ENCODE measurements around the gene ARL2.

DNA sequence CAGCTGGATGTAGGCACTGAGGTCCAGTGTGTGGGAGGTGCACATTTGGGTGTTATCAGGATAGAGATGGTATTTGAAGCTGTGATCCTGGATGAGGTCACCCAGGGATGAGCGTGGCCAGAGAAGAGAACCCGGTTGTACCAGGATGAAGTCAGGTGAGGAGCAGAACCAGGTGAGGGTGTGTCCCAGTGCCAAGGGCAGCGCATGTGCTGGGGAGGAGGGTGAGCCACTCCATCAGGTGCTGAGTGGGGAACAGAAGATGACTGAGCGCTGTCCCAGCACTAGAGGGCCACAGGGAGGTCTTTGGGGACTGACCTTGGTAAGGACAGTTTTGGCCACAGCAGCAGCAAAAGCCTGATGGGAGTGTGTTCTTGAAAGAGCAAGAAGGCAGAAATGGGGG, 2.7 kb downstream of the ARL2 start:
- TF ChIP-seq, protein P1, sequence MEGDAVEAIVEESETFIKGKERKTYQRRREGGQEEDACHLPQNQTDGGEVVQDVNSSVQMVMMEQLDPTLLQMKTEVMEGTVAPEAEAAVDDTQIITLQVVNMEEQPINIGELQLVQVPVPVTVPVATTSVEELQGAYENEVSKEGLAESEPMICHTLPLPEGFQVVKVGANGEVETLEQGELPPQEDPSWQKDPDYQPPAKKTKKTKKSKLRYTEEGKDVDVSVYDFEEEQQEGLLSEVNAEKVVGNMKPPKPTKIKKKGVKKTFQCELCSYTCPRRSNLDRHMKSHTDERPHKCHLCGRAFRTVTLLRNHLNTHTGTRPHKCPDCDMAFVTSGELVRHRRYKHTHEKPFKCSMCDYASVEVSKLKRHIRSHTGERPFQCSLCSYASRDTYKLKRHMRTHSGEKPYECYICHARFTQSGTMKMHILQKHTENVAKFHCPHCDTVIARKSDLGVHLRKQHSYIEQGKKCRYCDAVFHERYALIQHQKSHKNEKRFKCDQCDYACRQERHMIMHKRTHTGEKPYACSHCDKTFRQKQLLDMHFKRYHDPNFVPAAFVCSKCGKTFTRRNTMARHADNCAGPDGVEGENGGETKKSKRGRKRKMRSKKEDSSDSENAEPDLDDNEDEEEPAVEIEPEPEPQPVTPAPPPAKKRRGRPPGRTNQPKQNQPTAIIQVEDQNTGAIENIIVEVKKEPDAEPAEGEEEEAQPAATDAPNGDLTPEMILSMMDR (IDR thresholded peaks at IDR 0.05), result no peak
- no peak for TF ChIP-seq POLR2A (IDR thresholded peaks at IDR 0.05)
